HUES48 (cell line): ENCODE data around the gene KCNN3.

Experiments used
- H3K27ac ChIP-seq: one replicate; pipeline ENCODE4 v1.7.0; 2013; ENCODE audit warnings: low read depth, low read length, inconsistent platforms
- H3K27me3 ChIP-seq: 2 replicates; pipeline ENCODE4 v1.6.1; 2013; ENCODE audit warnings: mild to moderate bottlenecking, low read length; ENCODE audit not compliant: control insufficient read depth, insufficient read depth
- H3K36me3 ChIP-seq: 2 replicates; pipeline ENCODE4 v1.6.1; 2013; ENCODE audit warnings: low read length; ENCODE audit not compliant: control insufficient read depth, insufficient read depth
- H3K4me1 ChIP-seq: 2 replicates; pipeline ENCODE4 v1.6.1; 2013; ENCODE audit warnings: mild to moderate bottlenecking, low read length; ENCODE audit not compliant: control insufficient read depth, insufficient read depth
- H3K4me3 ChIP-seq: 2 replicates; pipeline ENCODE4 v1.5.1; 2013; ENCODE audit warnings: mild to moderate bottlenecking, low read depth, low read length
- H3K9ac ChIP-seq: 2 replicates; pipeline ENCODE4 v1.6.1; 2013; ENCODE audit warnings: mild to moderate bottlenecking, low read depth, low read length, moderate library complexity
- H3K9me3 ChIP-seq: 2 replicates; pipeline ENCODE4 v1.6.1; 2013; ENCODE audit warnings: low read length; ENCODE audit not compliant: control insufficient read depth, insufficient read depth

Gene KCNN3

GRCh38 chr1:154857441-154858215 is 12.5 kb downstream of the KCNN3 start:
- Histone ChIP-seq H3K27ac (no peak overlapping the region), H3K4me3 (no peak overlapping the region), H3K36me3 (no peaks in the 10 kb centered on the region), H3K9ac (no peak overlapping the region), H3K9me3 (no peaks in the 10 kb centered on the region), H3K4me1 (no peaks in the 10 kb centered on the region; the same call in 1 of the 2 replicates), H3K27me3 (no peaks in the 10 kb centered on the region)

GRCh38 chr1:154857022-154857421 is 13.1 kb downstream of the KCNN3 start:
- Histone ChIP-seq H3K27ac (no peak overlapping the region), H3K36me3 (no peaks in the 10 kb centered on the region), H3K4me1 (no peaks in the 10 kb centered on the region), H3K9me3 (no peaks in the 10 kb centered on the region), H3K9ac (no peak overlapping the region), H3K27me3 (no peaks in the 10 kb centered on the region), H3K4me3 (no peak overlapping the region)

- Histone ChIP-seq H3K9me3 (no peaks in the 10 kb centered on the region), H3K4me3 (no peak overlapping the region), H3K36me3 (no peaks in the 10 kb centered on the region), H3K27me3 (no peaks in the 10 kb centered on the region), H3K27ac (no peak overlapping the region), H3K4me1 (peaks cover 2% of the 10 kb centered on the region; the same call in 1 of the 2 replicates), H3K9ac (no peak overlapping the region)
These were observed 13.5 kb downstream of the KCNN3 start for GRCh38 chr1:154856544-154856943.

GRCh38 chr1:154856049-154856448 is 14.0 kb downstream of the KCNN3 start:
- H3K4me1 ChIP-seq, result peaks cover 3% of the 10 kb centered on the region; the same call in 1 of the 2 replicates
- no peak overlapping the region for H3K27ac ChIP-seq
- H3K27me3 ChIP-seq, result no peaks in the 10 kb centered on the region
- H3K4me3 ChIP-seq, result no peak overlapping the region
- H3K9me3 ChIP-seq, result no peaks in the 10 kb centered on the region
- H3K36me3 ChIP-seq, result no peaks in the 10 kb centered on the region
- H3K9ac ChIP-seq, result no peak overlapping the region

GRCh38 chr1:154855186-154855851 is 14.8 kb downstream of the KCNN3 start:
- no peaks in the 10 kb centered on the region for H3K9me3 ChIP-seq
- no peaks in the 10 kb centered on the region for H3K36me3 ChIP-seq
- no peak overlapping the region for H3K27ac ChIP-seq
- no peaks in the 10 kb centered on the region for H3K27me3 ChIP-seq
- peaks cover 3% of the 10 kb centered on the region; the same call in 1 of the 2 replicates for H3K4me1 ChIP-seq
- H3K4me3 ChIP-seq, result no peak overlapping the region
- no peak overlapping the region for H3K9ac ChIP-seq

GRCh38 chr1:154852845-154853244 is 17.2 kb downstream of the KCNN3 start:
- no peak overlapping the region for H3K27ac ChIP-seq
- H3K4me3 ChIP-seq, result no peak overlapping the region
- H3K27me3 ChIP-seq, result no peaks in the 10 kb centered on the region
- H3K9ac ChIP-seq, result no peak overlapping the region
- H3K9me3 ChIP-seq, result no peaks in the 10 kb centered on the region
- peaks cover 3% of the 10 kb centered on the region; the same call in 1 of the 2 replicates for H3K4me1 ChIP-seq
- no peaks in the 10 kb centered on the region for H3K36me3 ChIP-seq

- no peaks in the 10 kb centered on the region for H3K27me3 ChIP-seq
- no peak overlapping the region for H3K4me3 ChIP-seq
- no peak overlapping the region for H3K27ac ChIP-seq
- H3K9me3 ChIP-seq, result no peaks in the 10 kb centered on the region
- H3K4me1 ChIP-seq, result peaks cover 3% of the 10 kb centered on the region; the same call in 1 of the 2 replicates
- H3K9ac ChIP-seq, result no peak overlapping the region
- no peaks in the 10 kb centered on the region for H3K36me3 ChIP-seq
These were observed 18.5 kb downstream of the KCNN3 start for GRCh38 chr1:154851392-154852177.

- H3K36me3 ChIP-seq, result no peaks in the 10 kb centered on the region
- H3K9ac ChIP-seq, result no peak overlapping the region
- no peaks in the 10 kb centered on the region for H3K9me3 ChIP-seq
- no peak overlapping the region for H3K27ac ChIP-seq
- peaks cover 3% of the 10 kb centered on the region; the same call in 1 of the 2 replicates for H3K4me1 ChIP-seq
- H3K27me3 ChIP-seq, result no peaks in the 10 kb centered on the region
- no peak overlapping the region for H3K4me3 ChIP-seq
These were observed 20.4 kb downstream of the KCNN3 start for GRCh38 chr1:154849645-154850131.

GRCh38 chr1:154848983-154849382 is 21.1 kb downstream of the KCNN3 start:
- Histone ChIP-seq H3K9me3 (no peaks in the 10 kb centered on the region), H3K4me3 (no peak overlapping the region), H3K4me1 (peaks cover 3% of the 10 kb centered on the region; the same call in 1 of the 2 replicates), H3K36me3 (no peaks in the 10 kb centered on the region), H3K27me3 (no peaks in the 10 kb centered on the region), H3K27ac (no peak overlapping the region), H3K9ac (no peak overlapping the region)

- Histone ChIP-seq H3K9ac (no peak overlapping the region), H3K27ac (no peak overlapping the region), H3K36me3 (no peaks in the 10 kb centered on the region), H3K27me3 (no peaks in the 10 kb centered on the region), H3K9me3 (no peaks in the 10 kb centered on the region), H3K4me3 (no peak overlapping the region), H3K4me1 (peaks cover 3% of the 10 kb centered on the region; the same call in 1 of the 2 replicates)
These were observed 22.2 kb downstream of the KCNN3 start for GRCh38 chr1:154847891-154848290.
